Parathyroid adenoma (tissue), 2 donors: ENCODE results near the gene PXDN.

Experiments
- H2AFZ ChIP-seq: fragments of 300-600 bp; sonication (generic); one replicate; pipeline ENCODE4 v1.7.0; 2017; ENCODE audit warnings: antibody characterized with exemption, mild to moderate bottlenecking
- H3K27ac ChIP-seq: fragments of 300-600 bp; sonication (generic); one replicate; pipeline ENCODE4 v1.7.0; 2017
- H3K27me3 ChIP-seq: fragments of 300-600 bp; sonication (generic); one replicate; pipeline ENCODE4 v1.7.0; 2017; ENCODE audit warnings: low read length; ENCODE audit not compliant: control insufficient read depth, insufficient read depth
- H3K36me3 ChIP-seq: fragments of 300-600 bp; sonication (generic); one replicate; pipeline ENCODE4 v1.7.0; 2017; ENCODE audit warnings: low read length; ENCODE audit not compliant: control insufficient read depth, insufficient read depth
- H3K4me1 ChIP-seq: fragments of 300-600 bp; sonication (generic); one replicate; pipeline ENCODE4 v1.7.0; 2017; ENCODE audit warnings: control low read depth
- H3K4me2 ChIP-seq: fragments of 300-600 bp; sonication (generic); one replicate; pipeline ENCODE4 v1.7.0; 2017; ENCODE audit warnings: low read length
- H3K4me3 ChIP-seq: fragments of 300-600 bp; sonication (generic); one replicate; pipeline ENCODE4 v1.7.0; 2017; ENCODE audit warnings: low read depth, low read length
- H3K79me2 ChIP-seq: fragments of 300-600 bp; sonication (generic); one replicate; pipeline ENCODE4 v1.7.0; 2017; ENCODE audit warnings: control low read depth
- H3K9ac ChIP-seq: fragments of 300-600 bp; sonication (generic); one replicate; pipeline ENCODE4 v1.7.0; 2017; ENCODE audit warnings: mild to moderate bottlenecking
- H3K9me3 ChIP-seq: fragments of 300-600 bp; sonication (generic); one replicate; pipeline ENCODE4 v1.7.0; 2017; ENCODE audit warnings: low read length; ENCODE audit not compliant: control insufficient read depth
- TF ChIP-seq, protein P1 (sequence below): fragments of 300-600 bp; sonication (generic); IDR thresholded peaks from one replicate; pipeline ENCODE4 v1.7.0; 2017; ENCODE audit warnings: antibody characterized with exemption, mild to moderate bottlenecking
- donor health status: primary hyperparathyroidism.

Gene PXDN

GRCh38 chr2:1664076-1664605 is 80.2 kb downstream of the PXDN start:
- H3K36me3 ChIP-seq = no peaks in the 10 kb centered on the region
- no peaks in the 10 kb centered on the region for H3K9me3 ChIP-seq
- H3K9ac ChIP-seq = no peak overlapping the region
- no peak overlapping the region for H3K4me2 ChIP-seq
- no peaks in the 10 kb centered on the region for H3K27me3 ChIP-seq
- no peaks in the 10 kb centered on the region for H3K4me1 ChIP-seq
- H3K27ac ChIP-seq = no peak overlapping the region
- H2AFZ ChIP-seq = no peak overlapping the region
- H3K4me3 ChIP-seq = no peak overlapping the region
- no peaks in the 10 kb centered on the region for H3K79me2 ChIP-seq
- TF ChIP-seq, protein P1, sequence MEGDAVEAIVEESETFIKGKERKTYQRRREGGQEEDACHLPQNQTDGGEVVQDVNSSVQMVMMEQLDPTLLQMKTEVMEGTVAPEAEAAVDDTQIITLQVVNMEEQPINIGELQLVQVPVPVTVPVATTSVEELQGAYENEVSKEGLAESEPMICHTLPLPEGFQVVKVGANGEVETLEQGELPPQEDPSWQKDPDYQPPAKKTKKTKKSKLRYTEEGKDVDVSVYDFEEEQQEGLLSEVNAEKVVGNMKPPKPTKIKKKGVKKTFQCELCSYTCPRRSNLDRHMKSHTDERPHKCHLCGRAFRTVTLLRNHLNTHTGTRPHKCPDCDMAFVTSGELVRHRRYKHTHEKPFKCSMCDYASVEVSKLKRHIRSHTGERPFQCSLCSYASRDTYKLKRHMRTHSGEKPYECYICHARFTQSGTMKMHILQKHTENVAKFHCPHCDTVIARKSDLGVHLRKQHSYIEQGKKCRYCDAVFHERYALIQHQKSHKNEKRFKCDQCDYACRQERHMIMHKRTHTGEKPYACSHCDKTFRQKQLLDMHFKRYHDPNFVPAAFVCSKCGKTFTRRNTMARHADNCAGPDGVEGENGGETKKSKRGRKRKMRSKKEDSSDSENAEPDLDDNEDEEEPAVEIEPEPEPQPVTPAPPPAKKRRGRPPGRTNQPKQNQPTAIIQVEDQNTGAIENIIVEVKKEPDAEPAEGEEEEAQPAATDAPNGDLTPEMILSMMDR = no peak

DNA sequence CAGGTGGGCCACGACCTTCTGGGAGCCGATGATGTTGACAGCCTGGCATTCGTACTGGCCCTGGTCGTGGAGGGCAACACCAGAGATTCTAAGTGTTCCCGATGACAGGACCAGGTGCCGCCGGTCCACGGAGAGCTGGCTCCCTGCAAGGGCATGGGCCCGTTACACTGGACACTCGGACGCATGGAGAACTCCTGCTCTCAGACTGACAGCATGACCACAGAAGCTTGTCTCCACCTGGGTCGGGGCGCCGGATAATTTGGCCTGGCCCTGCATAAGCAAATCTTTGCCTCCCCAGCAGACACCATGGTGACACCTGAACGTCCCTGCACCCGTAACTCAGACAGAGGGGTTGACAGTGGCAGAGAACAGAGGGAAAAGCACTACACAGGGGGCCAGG is 80.7 kb downstream of the PXDN start:
- H3K9me3 ChIP-seq = no peaks in the 10 kb centered on the region
- H3K4me1 ChIP-seq = no peaks in the 10 kb centered on the region
- no peak overlapping the region for H3K4me2 ChIP-seq
- no peak overlapping the region for H3K27ac ChIP-seq
- TF ChIP-seq, protein P1 = no peak
- H3K27me3 ChIP-seq = no peaks in the 10 kb centered on the region
- H3K36me3 ChIP-seq = no peaks in the 10 kb centered on the region
- no peak overlapping the region for H2AFZ ChIP-seq
- H3K9ac ChIP-seq = no peak overlapping the region
- no peak overlapping the region for H3K4me3 ChIP-seq
- H3K79me2 ChIP-seq = no peaks in the 10 kb centered on the region

- Histone ChIP-seq H3K36me3 (no peaks in the 10 kb centered on the region), H3K4me2 (no peak overlapping the region), H3K27me3 (no peaks in the 10 kb centered on the region), H3K4me1 (no peaks in the 10 kb centered on the region), H3K79me2 (no peaks in the 10 kb centered on the region), H3K4me3 (no peak overlapping the region), H3K9ac (no peak overlapping the region), H3K9me3 (no peaks in the 10 kb centered on the region), H2AFZ (no peak overlapping the region), H3K27ac (no peak overlapping the region)
- TF ChIP-seq, protein P1 = no peak
Observed at GRCh38 chr2:1662606-1663180, 81.6 kb downstream of the PXDN start.

DNA sequence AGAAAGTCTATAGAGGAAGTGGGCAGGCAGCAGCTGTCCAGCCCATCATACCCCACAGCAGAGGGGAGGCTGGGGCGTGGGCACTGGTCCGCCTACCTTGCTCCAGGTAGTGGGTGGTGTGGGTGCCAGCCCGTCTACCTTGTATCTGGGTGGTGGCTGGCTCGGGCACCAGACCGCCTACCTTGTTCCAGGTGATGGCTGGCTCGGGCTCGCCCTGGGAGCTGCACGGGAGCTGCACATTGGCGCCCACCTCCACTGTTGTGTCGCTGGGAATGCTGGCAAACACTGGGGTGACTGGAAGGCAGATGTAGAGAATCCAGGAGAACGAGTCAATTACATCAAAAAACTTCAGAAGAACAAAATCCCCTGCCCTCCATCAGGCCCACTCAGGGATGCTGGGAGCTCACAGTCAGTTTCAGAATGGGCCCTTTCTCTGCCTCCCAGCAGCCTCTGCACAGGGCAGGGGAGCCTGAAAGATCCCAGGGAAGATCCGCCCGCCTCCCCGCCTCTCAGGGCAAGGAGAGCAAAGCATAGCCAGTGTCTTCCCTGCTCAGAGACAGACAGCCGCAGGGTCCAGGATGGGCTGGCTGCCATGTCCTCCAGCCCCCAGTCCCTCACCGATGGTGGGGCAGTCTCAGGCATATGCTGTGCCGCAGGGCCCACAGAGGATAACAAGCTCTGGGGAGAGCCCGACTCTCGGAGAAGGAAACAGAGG is 82.3 kb downstream of the PXDN start:
- H3K36me3 ChIP-seq = no peaks in the 10 kb centered on the region
- TF ChIP-seq, protein P1 = no peak
- H3K9me3 ChIP-seq = no peaks in the 10 kb centered on the region
- H2AFZ ChIP-seq = no peak overlapping the region
- H3K4me1 ChIP-seq = no peaks in the 10 kb centered on the region
- no peaks in the 10 kb centered on the region for H3K27me3 ChIP-seq
- no peak overlapping the region for H3K27ac ChIP-seq
- no peak overlapping the region for H3K4me3 ChIP-seq
- no peak overlapping the region for H3K4me2 ChIP-seq
- H3K79me2 ChIP-seq = no peaks in the 10 kb centered on the region
- no peak overlapping the region for H3K9ac ChIP-seq
